Spleen (tissue), 7 donors: ENCODE measurements around the gene VPS36.

Source experiments
- POLR2A ChIP-seq, 3 donors: fragments of 450-650 bp; IDR thresholded peaks; one replicate each; pipeline ENCODE4 v1.5.1; 2017; ENCODE audit warnings: antibody characterized with exemption in 3 of 3, mild to moderate bottlenecking in 1 of 3
- TF ChIP-seq, protein P1 (sequence below), 11 experiments: fragments of 200-600 bp in 7 of 11; fragments of 450-650 bp in 4 of 11; sonication (generic) in 4 of 11; IDR thresholded peaks in 8 of 11; conservative IDR thresholded peaks in 3 of 11; 1 replicate in 7 of 11; 2 replicates in 4 of 11; pipeline versions ENCODE4 v1.4.0 to v1.8.0; 2016 to 2021; ENCODE audit warnings: antibody characterized with exemption in 11 of 11, inconsistent platforms in 4 of 11, mild to moderate bottlenecking in 1 of 11
- donor health status: DM: no; HTN: no; CAD: no; lungs with moderate emphysema.
- donor health status: DM: no; HTN: no; CAD: no.
- donor health status: DM: no; HTN: no; CAD: no.

DNA sequence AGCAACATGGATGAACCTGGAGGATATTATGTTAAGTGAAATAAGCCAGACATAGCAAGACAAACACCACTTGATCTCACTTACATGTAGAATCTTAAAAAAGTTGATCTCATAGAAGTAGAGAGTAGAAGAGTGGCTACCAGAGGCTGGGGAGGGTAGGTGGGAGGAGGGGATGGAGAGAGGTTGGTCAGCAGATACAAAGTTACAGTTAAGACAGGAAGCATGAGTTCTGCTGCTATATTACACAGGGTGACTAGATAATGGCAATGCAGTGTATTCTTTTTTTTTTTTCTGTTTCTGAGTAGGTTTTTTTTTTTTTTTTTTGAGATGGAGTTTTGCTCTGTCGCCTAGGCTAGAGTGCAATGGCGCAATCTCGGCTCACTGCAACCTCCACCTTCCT lies 29.2 kb downstream of the VPS36 start:
- TF ChIP-seq, protein P1, sequence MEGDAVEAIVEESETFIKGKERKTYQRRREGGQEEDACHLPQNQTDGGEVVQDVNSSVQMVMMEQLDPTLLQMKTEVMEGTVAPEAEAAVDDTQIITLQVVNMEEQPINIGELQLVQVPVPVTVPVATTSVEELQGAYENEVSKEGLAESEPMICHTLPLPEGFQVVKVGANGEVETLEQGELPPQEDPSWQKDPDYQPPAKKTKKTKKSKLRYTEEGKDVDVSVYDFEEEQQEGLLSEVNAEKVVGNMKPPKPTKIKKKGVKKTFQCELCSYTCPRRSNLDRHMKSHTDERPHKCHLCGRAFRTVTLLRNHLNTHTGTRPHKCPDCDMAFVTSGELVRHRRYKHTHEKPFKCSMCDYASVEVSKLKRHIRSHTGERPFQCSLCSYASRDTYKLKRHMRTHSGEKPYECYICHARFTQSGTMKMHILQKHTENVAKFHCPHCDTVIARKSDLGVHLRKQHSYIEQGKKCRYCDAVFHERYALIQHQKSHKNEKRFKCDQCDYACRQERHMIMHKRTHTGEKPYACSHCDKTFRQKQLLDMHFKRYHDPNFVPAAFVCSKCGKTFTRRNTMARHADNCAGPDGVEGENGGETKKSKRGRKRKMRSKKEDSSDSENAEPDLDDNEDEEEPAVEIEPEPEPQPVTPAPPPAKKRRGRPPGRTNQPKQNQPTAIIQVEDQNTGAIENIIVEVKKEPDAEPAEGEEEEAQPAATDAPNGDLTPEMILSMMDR (IDR thresholded peaks at IDR 0.05 in 8 of 11, conservative IDR thresholded peaks at IDR 0.05 in 3 of 11): no peak
- TF ChIP-seq POLR2A (IDR thresholded peaks at IDR 0.05): no peak
